Activated naive CD4-positive, alpha-beta T cell treated with anti-CD3 and anti-CD28 coated beads, Interleukin-2, amount 50 U/mL, for 24 hours (primary cell): ENCODE data around the gene S100P.

ENCODE experiments used
- H3K27ac Mint-ChIP-seq: one replicate; pipeline ENCODE4 v1.8.0; 2021; ENCODE audit warnings: mild to moderate bottlenecking, mixed read lengths
- H3K27me3 Mint-ChIP-seq: one replicate; pipeline ENCODE4 v1.8.0; 2021; ENCODE audit warnings: mixed read lengths
- H3K36me3 Mint-ChIP-seq: one replicate; pipeline ENCODE4 v1.8.0; 2021; ENCODE audit warnings: mixed read lengths
- H3K4me1 Mint-ChIP-seq: one replicate; pipeline ENCODE4 v1.8.0; 2021; ENCODE audit warnings: mixed read lengths
- H3K4me3 Mint-ChIP-seq: one replicate; pipeline ENCODE4 v1.8.0; 2021; ENCODE audit warnings: mild to moderate bottlenecking, mixed read lengths
- H3K9me3 Mint-ChIP-seq: one replicate; pipeline ENCODE4 v1.8.0; 2021; ENCODE audit warnings: mixed read lengths

The S100P gene

GRCh38 chr4:6702761-6703160 lies 9.1 kb downstream of the S100P start:
- H3K9me3 Mint-ChIP-seq, result peaks cover 5% of the 10 kb centered on the region
- peak overlapping the region; percentile 62 for H3K27ac Mint-ChIP-seq
- peaks cover 77% of the 10 kb centered on the region for H3K4me1 Mint-ChIP-seq
- peaks cover 31% of the 10 kb centered on the region for H3K36me3 Mint-ChIP-seq
- no peaks in the 10 kb centered on the region for H3K27me3 Mint-ChIP-seq
- H3K4me3 Mint-ChIP-seq, result no peak overlapping the region

GRCh38 chr4:6703786-6704185 lies 10.1 kb downstream of the S100P start:
- peaks cover 80% of the 10 kb centered on the region for H3K4me1 Mint-ChIP-seq
- H3K9me3 Mint-ChIP-seq, result peaks cover 5% of the 10 kb centered on the region
- H3K4me3 Mint-ChIP-seq, result peak overlapping the region; percentile 60
- H3K27me3 Mint-ChIP-seq, result no peaks in the 10 kb centered on the region
- H3K36me3 Mint-ChIP-seq, result peaks cover 37% of the 10 kb centered on the region
- H3K27ac Mint-ChIP-seq, result peak overlapping the region; percentile 84

GRCh38 chr4:6705646-6706045 lies 12.0 kb downstream of the S100P start:
- no peaks in the 10 kb centered on the region for H3K27me3 Mint-ChIP-seq
- peaks cover 5% of the 10 kb centered on the region for H3K9me3 Mint-ChIP-seq
- peaks cover 41% of the 10 kb centered on the region for H3K36me3 Mint-ChIP-seq
- H3K4me3 Mint-ChIP-seq, result peak overlapping the region; percentile 99
- H3K4me1 Mint-ChIP-seq, result peaks cover 74% of the 10 kb centered on the region
- H3K27ac Mint-ChIP-seq, result peak overlapping the region; percentile 89

- Mint-ChIP-seq H3K27ac (peak overlapping the region; percentile 89), H3K9me3 (peaks cover 5% of the 10 kb centered on the region), H3K4me3 (peak overlapping the region; percentile 99), H3K4me1 (peaks cover 77% of the 10 kb centered on the region), H3K27me3 (no peaks in the 10 kb centered on the region), H3K36me3 (peaks cover 41% of the 10 kb centered on the region)
Observed at GRCh38 chr4:6706173-6706572, 12.5 kb downstream of the S100P start.

GRCh38 chr4:6709230-6710114 lies 15.8 kb downstream of the S100P start, which contains the start of gene MRFAP1L1:
TSS of gene MRFAP1L1 (minus strand) at chr4:6709865. CDS start at chr4:6709629, 236 bp downstream.
- Mint-ChIP-seq H3K9me3 (no peaks in the 10 kb centered on the region), H3K27ac (peak within 1 kb of the TSS; percentile 98), H3K36me3 (peaks cover 32% of the 10 kb centered on the region), H3K4me1 (peaks cover 65% of the 10 kb centered on the region), H3K4me3 (peak within 1 kb of the TSS; percentile 99), H3K27me3 (no peaks in the 10 kb centered on the region)

GRCh38 chr4:6710282-6710681 lies 16.6 kb downstream of the S100P start:
- Mint-ChIP-seq H3K27me3 (no peaks in the 10 kb centered on the region), H3K4me3 (peak overlapping the region; percentile 99), H3K4me1 (peaks cover 57% of the 10 kb centered on the region), H3K27ac (peak overlapping the region; percentile 98), H3K36me3 (peaks cover 25% of the 10 kb centered on the region), H3K9me3 (no peaks in the 10 kb centered on the region)

GRCh38 chr4:6710996-6711395 lies 17.3 kb downstream of the S100P start:
- H3K27me3 Mint-ChIP-seq, result no peaks in the 10 kb centered on the region
- H3K36me3 Mint-ChIP-seq, result peaks cover 19% of the 10 kb centered on the region
- H3K4me3 Mint-ChIP-seq, result no peak overlapping the region
- peaks cover 57% of the 10 kb centered on the region for H3K4me1 Mint-ChIP-seq
- H3K27ac Mint-ChIP-seq, result peak overlapping the region; percentile 55
- no peaks in the 10 kb centered on the region for H3K9me3 Mint-ChIP-seq

GRCh38 chr4:6714954-6715353 lies 21.3 kb downstream of the S100P start:
- Mint-ChIP-seq H3K9me3 (no peaks in the 10 kb centered on the region), H3K4me3 (peak overlapping the region; percentile 2), H3K4me1 (peaks cover 38% of the 10 kb centered on the region), H3K27ac (peak overlapping the region; percentile 80), H3K36me3 (no peaks in the 10 kb centered on the region), H3K27me3 (no peaks in the 10 kb centered on the region)

GRCh38 chr4:6715704-6716017 lies 22.0 kb downstream of the S100P start:
- Mint-ChIP-seq H3K36me3 (no peaks in the 10 kb centered on the region), H3K27me3 (no peaks in the 10 kb centered on the region), H3K9me3 (no peaks in the 10 kb centered on the region), H3K4me1 (peaks cover 38% of the 10 kb centered on the region), H3K27ac (peak overlapping the region; percentile 97), H3K4me3 (peak overlapping the region; percentile 99)

GRCh38 chr4:6716018-6716911 lies 22.6 kb downstream of the S100P start, which contains the start of gene BLOC1S4:
TSS of gene BLOC1S4 (plus strand) at chr4:6716174. CDS start at chr4:6716210, 36 bp downstream.
- Mint-ChIP-seq H3K36me3 (no peaks in the 10 kb centered on the region), H3K9me3 (no peaks in the 10 kb centered on the region), H3K4me3 (peak within 1 kb of the TSS; percentile 99), H3K4me1 (peaks cover 32% of the 10 kb centered on the region), H3K27me3 (no peaks in the 10 kb centered on the region), H3K27ac (peak within 1 kb of the TSS; percentile 97)

GRCh38 chr4:6716958-6717655 lies 23.4 kb downstream of the S100P start:
- Mint-ChIP-seq H3K4me1 (peaks cover 29% of the 10 kb centered on the region), H3K27me3 (no peaks in the 10 kb centered on the region), H3K4me3 (peak overlapping the region; percentile 99), H3K9me3 (no peaks in the 10 kb centered on the region), H3K36me3 (no peaks in the 10 kb centered on the region), H3K27ac (peak overlapping the region; percentile 90)

- H3K9me3 Mint-ChIP-seq, result no peaks in the 10 kb centered on the region
- no peaks in the 10 kb centered on the region for H3K27me3 Mint-ChIP-seq
- H3K36me3 Mint-ChIP-seq, result no peaks in the 10 kb centered on the region
- peak overlapping the region; percentile 48 for H3K4me3 Mint-ChIP-seq
- peaks cover 29% of the 10 kb centered on the region for H3K4me1 Mint-ChIP-seq
- H3K27ac Mint-ChIP-seq, result peak overlapping the region; percentile 44
Observed at GRCh38 chr4:6718932-6719610, 25.4 kb downstream of the S100P start.

- H3K27me3 Mint-ChIP-seq, result no peaks in the 10 kb centered on the region
- H3K27ac Mint-ChIP-seq, result no peak overlapping the region
- no peaks in the 10 kb centered on the region for H3K36me3 Mint-ChIP-seq
- no peak overlapping the region for H3K4me3 Mint-ChIP-seq
- peaks cover 29% of the 10 kb centered on the region for H3K4me1 Mint-ChIP-seq
- H3K9me3 Mint-ChIP-seq, result no peaks in the 10 kb centered on the region
Observed at GRCh38 chr4:6719611-6720179, 26.0 kb downstream of the S100P start.

GRCh38 chr4:6720202-6720699 lies 26.6 kb downstream of the S100P start:
- no peak overlapping the region for H3K27ac Mint-ChIP-seq
- no peaks in the 10 kb centered on the region for H3K36me3 Mint-ChIP-seq
- H3K9me3 Mint-ChIP-seq, result no peaks in the 10 kb centered on the region
- H3K4me3 Mint-ChIP-seq, result peak overlapping the region; percentile 30
- peaks cover 29% of the 10 kb centered on the region for H3K4me1 Mint-ChIP-seq
- no peaks in the 10 kb centered on the region for H3K27me3 Mint-ChIP-seq
